Right lobe of liver (tissue), 4 donors: ENCODE data around the gene PPP1R15B.

Experiments
- POLR2A ChIP-seq: fragments of 450-650 bp; IDR thresholded peaks from one replicate; pipeline ENCODE4 v1.6.1; 2017; ENCODE audit warnings: antibody characterized with exemption, mild to moderate bottlenecking
- TF ChIP-seq, protein P1 (sequence below), 4 donors: fragments of 200-600 bp in 3 of 4; fragments of 450-650 bp in 1 of 4; IDR thresholded peaks; one replicate each; pipeline versions ENCODE4 v1.5.1 to v1.8.0; 2016 to 2022; ENCODE audit warnings: antibody characterized with exemption in 4 of 4, mild to moderate bottlenecking in 2 of 4
- donor health status: DM: no; HTN: no; CAD: no.
- donor health status: DM: no; HTN: no; CAD: no.
- donor health status: DM: no; HTN: yes; CAD: no.

DNA sequence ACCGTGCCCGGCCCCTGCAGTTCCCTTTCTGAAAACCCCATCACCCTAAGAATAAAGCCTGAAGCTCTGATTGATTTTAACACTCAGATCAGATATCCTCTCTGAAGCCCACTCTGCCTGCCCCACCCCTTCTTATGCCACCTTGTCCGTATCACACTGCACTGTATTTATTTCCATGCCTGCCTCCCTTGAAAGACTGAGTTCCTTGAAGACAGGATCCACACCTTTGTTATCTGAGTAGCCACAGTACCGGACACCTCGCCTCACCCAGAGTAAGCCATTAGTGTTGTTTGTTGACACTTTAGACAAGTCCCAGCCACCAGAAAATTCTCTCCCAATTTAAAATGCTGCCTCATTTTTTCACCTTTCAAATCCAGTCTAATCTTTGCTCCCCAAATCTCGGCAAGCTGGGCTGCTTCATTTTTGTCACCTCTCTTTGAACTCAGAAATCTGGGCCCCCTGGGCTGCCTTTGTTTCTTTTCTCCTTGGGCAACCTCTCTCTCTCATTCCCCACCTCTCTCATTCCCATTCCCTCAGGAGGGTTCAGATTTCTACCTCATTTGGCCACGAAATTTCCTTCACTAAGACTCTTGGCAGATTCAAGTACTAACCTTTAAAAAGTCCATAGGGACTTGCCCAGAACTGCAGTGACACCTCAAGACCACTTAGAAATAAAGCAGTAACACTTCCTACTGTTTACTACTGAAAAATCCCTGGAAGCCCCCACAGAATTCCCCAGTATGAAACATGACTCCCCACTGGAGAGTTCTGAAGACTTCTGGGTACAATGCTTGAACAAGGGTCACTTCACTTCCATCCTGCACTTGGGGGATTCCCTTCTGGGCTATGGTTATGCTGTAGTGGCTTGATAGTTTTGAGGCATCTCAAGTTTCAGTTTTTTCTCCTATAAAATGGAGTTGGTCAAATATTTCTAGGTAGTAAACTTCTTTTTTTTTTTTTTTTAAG, 8.7 kb upstream of the PPP1R15B start:
- TF ChIP-seq, protein P1, sequence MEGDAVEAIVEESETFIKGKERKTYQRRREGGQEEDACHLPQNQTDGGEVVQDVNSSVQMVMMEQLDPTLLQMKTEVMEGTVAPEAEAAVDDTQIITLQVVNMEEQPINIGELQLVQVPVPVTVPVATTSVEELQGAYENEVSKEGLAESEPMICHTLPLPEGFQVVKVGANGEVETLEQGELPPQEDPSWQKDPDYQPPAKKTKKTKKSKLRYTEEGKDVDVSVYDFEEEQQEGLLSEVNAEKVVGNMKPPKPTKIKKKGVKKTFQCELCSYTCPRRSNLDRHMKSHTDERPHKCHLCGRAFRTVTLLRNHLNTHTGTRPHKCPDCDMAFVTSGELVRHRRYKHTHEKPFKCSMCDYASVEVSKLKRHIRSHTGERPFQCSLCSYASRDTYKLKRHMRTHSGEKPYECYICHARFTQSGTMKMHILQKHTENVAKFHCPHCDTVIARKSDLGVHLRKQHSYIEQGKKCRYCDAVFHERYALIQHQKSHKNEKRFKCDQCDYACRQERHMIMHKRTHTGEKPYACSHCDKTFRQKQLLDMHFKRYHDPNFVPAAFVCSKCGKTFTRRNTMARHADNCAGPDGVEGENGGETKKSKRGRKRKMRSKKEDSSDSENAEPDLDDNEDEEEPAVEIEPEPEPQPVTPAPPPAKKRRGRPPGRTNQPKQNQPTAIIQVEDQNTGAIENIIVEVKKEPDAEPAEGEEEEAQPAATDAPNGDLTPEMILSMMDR (IDR thresholded peaks at IDR 0.05): no peak
- TF ChIP-seq POLR2A: no peak
